Brain microvascular endothelial cell (primary cell): ENCODE measurements around the gene CAT.

ENCODE experiments used
- DNase-seq: peaks from one replicate; pipeline ENCODE4 v3.0.0-alpha.2; 2020
- H3K27ac ChIP-seq: fragments of 250-450 bp; sonication (Bioruptor Pico); 2 replicates; pipeline ENCODE4 v1.5.1; 2020; ENCODE audit warnings: mild to moderate bottlenecking, moderate library complexity
- H3K27me3 ChIP-seq: fragments of 250-450 bp; sonication (Bioruptor Pico); replicated peaks from 2 replicates; pipeline ENCODE4 v1.5.1; 2020; ENCODE audit warnings: mild to moderate bottlenecking
- H3K36me3 ChIP-seq: fragments of 250-450 bp; sonication (Bioruptor Pico); replicated peaks from 2 replicates; pipeline ENCODE4 v1.5.1; 2020; ENCODE audit warnings: mild to moderate bottlenecking
- H3K4me3 ChIP-seq: 2 replicates; pipeline ENCODE4 v1.5.1; 2011; ENCODE audit warnings: low read depth, mild to moderate bottlenecking, control low read depth, low read length, moderate library complexity
- CTCF ChIP-seq: IDR thresholded peaks from 2 replicates; pipeline ENCODE4 v1.5.1; 2011; ENCODE audit warnings: low read depth, mild to moderate bottlenecking, moderate library complexity, low read length, control low read depth, inconsistent platforms; ENCODE audit errors: missing control alignments
- in situ Hi-C: cut with HindIII; loops from 2 replicates; pipeline ENCODE4 v1.10.0; 2017; ENCODE audit warnings: low sequenced_read_pairs, low pct_ligation_motif_present

CAT gene

GRCh38 chr11:34437224-34438125, 1.3 kb upstream of the CAT start:
- Histone ChIP-seq H3K36me3 (no peaks in the 10 kb centered on the region), H3K27me3 (no peaks in the 10 kb centered on the region), H3K4me3 (peak overlapping the region; percentile 91), H3K27ac (no peak overlapping the region)
- TF ChIP-seq CTCF: no peak
- DNase-seq: no peak
- in situ Hi-C loops: no loop called here

- DNase-seq: no peak
- in situ Hi-C loops: no loop called here
- TF ChIP-seq CTCF: no peak
- Histone ChIP-seq H3K27me3 (no peaks in the 10 kb centered on the region), H3K4me3 (peak overlapping the region; percentile 91), H3K27ac (no peak overlapping the region), H3K36me3 (no peaks in the 10 kb centered on the region)
Measured at GRCh38 chr11:34439610-34440198, 970 bp downstream of the CAT start.

- Histone ChIP-seq H3K36me3 (no peaks in the 10 kb centered on the region), H3K27me3 (no peaks in the 10 kb centered on the region), H3K4me3 (no peak overlapping the region), H3K27ac (no peak overlapping the region)
- in situ Hi-C loops: no loop called here
- no peak for DNase-seq
- TF ChIP-seq CTCF: no peak
Measured at GRCh38 chr11:34441814-34442213, 3.1 kb downstream of the CAT start.

- no peak for TF ChIP-seq CTCF
- H3K4me3 ChIP-seq: no peak overlapping the region
- no peaks in the 10 kb centered on the region for H3K27me3 ChIP-seq
- DNase-seq: no peak
- H3K36me3 ChIP-seq: no peaks in the 10 kb centered on the region
- H3K27ac ChIP-seq: no peak overlapping the region
- in situ Hi-C loops: no loop called here
Measured at GRCh38 chr11:34443136-34443535, 4.4 kb downstream of the CAT start.

- H3K27ac ChIP-seq: no peak overlapping the region
- no peak overlapping the region for H3K4me3 ChIP-seq
- no peaks in the 10 kb centered on the region for H3K36me3 ChIP-seq
- in situ Hi-C loops: no loop called here
- no peaks in the 10 kb centered on the region for H3K27me3 ChIP-seq
- no peak for TF ChIP-seq CTCF
- no peak for DNase-seq
Measured at GRCh38 chr11:34444428-34444827, 5.7 kb downstream of the CAT start.
